ENCODE data around the gene AHCTF1.
"Not testable (repeated sequence)": the region's sequence is repeated elsewhere in the genome, so short reads cannot be mapped to it uniquely, and the experiment has no call there.

The AHCTF1 gene

GRCh38 chr1:246856371-246856770 lies 75.4 kb downstream of the AHCTF1 start:
- H3K9me3 Mint-ChIP-seq, result no peaks in the 10 kb centered on the region
- no peaks in the 10 kb centered on the region for H3K4me1 Mint-ChIP-seq (ENCODE audit: low read depth in 2 of 2)

GRCh38 chr1:246850640-246851039 lies 81.1 kb downstream of the AHCTF1 start:
- H3K36me3 Mint-ChIP-seq (ENCODE audit: insufficient read depth), result peaks cover 78% of the 10 kb centered on the region
- not testable (repeated sequence) for DNase-seq; H3K4me3 Mint-ChIP-seq; H3K27me3 Mint-ChIP-seq; H3K27ac Mint-ChIP-seq; H3K4me1 Mint-ChIP-seq (ENCODE audit: low read depth in 2 of 2); ATAC-seq (replicated peaks); H3K9me3 Mint-ChIP-seq

More at GRCh38 chr1:246856371-246856770, 75.4 kb downstream of the AHCTF1 start:
- Mint-ChIP-seq H3K4me3 (no peak overlapping the region), H3K36me3 (ENCODE audit: insufficient read depth) (peaks cover 84% of the 10 kb centered on the region), H3K27ac (no peak overlapping the region), H3K27me3 (no peaks in the 10 kb centered on the region)
- DNase-seq (no peak), ATAC-seq (replicated peaks) (no peak)

DNA sequence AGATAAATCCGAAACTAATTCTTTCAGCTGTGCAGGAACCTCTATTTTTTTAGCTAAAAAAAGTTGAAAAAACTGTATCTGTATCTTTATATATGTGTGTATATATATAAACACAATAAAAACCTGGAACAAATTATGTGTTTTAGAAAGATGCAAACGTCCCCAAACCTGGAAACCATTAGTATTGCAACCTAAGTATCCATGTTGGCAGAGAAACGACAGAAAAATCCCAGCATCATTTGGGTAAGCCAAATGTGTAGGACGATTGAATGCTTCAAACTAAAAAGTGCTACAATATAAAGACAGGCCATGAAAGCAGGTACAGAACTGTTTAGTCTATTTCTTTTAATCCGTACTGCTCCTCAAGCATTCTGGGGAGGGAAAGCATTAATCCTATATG lies 87.9 kb downstream of the AHCTF1 start:
- Mint-ChIP-seq H3K36me3 (ENCODE audit: insufficient read depth) (peaks cover 69% of the 10 kb centered on the region), H3K4me3 (no peak overlapping the region), H3K27me3 (no peaks in the 10 kb centered on the region), H3K27ac (no peak overlapping the region), H3K9me3 (no peaks in the 10 kb centered on the region), H3K4me1 (ENCODE audit: low read depth in 2 of 2) (no peaks in the 10 kb centered on the region)
- DNase-seq (no peak), ATAC-seq (replicated peaks) (no peak)

- not testable (repeated sequence) for H3K9me3 Mint-ChIP-seq; ATAC-seq (replicated peaks); H3K27me3 Mint-ChIP-seq; DNase-seq; H3K4me3 Mint-ChIP-seq; H3K4me1 Mint-ChIP-seq (ENCODE audit: low read depth in 2 of 2); H3K27ac Mint-ChIP-seq
- peaks cover 47% of the 10 kb centered on the region for H3K36me3 Mint-ChIP-seq (ENCODE audit: insufficient read depth)
These were observed 91.0 kb downstream of the AHCTF1 start for GRCh38 chr1:246840761-246841160.

GRCh38 chr1:246838118-246838456 lies 93.7 kb downstream of the AHCTF1 start:
- H3K27me3 Mint-ChIP-seq, result peaks cover 0 to 8% of the 10 kb centered on the region in 2 donors
- DNase-seq (no peak), ATAC-seq (replicated peaks) (no peak)
- no peak overlapping the region for H3K4me3 Mint-ChIP-seq
- H3K36me3 Mint-ChIP-seq (ENCODE audit: insufficient read depth), result peaks cover 25% of the 10 kb centered on the region
- no peaks in the 10 kb centered on the region for H3K9me3 Mint-ChIP-seq
- no peaks in the 10 kb centered on the region for H3K4me1 Mint-ChIP-seq (ENCODE audit: low read depth in 2 of 2)
- no peak overlapping the region for H3K27ac Mint-ChIP-seq

- Mint-ChIP-seq H3K36me3 (ENCODE audit: insufficient read depth) (peaks cover 20% of the 10 kb centered on the region), H3K27me3 (peaks cover 0 to 8% of the 10 kb centered on the region in 2 donors), H3K9me3 (no peaks in the 10 kb centered on the region), H3K4me3 (no peak overlapping the region), H3K27ac (no peak overlapping the region), H3K4me1 (ENCODE audit: low read depth in 2 of 2) (no peaks in the 10 kb centered on the region)
- ATAC-seq (replicated peaks), result no peak
- DNase-seq, result no peak
These were observed 94.2 kb downstream of the AHCTF1 start for GRCh38 chr1:246837418-246838117.

DNA sequence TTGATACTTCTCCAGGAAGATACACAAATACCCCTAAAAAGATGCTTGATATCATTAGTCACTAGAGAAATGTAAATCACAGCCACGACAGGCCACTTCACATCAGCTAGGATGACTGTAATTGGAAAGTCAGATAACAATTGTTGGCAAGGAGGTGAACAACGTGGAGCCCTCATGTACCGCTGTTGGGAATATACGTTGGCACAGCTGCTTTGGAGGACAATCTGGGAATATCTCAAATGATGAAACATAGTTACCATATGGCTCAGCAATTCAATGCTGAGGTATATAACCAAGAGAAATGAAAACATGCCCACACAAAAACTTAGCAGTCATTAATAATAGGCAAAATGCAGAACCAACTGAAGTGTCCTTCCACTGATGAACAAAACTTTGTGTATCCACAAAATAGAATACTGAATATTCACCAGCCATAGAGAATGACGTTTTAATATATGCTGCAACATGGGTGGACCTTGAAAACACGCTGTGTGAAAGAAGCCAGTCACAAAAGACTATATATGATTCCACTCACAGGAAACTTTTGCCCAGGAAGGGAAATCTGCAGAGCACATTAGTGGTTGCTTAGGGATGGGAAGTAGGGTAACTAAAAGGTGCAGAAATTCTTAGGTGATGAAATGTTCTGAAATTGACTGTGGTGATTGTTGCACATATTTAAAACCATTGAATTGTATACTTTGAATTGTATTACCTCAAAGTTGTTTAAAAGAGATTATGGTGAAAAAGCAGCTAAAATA lies 95.4 kb downstream of the AHCTF1 start:
- no peak overlapping the region for H3K4me3 Mint-ChIP-seq
- H3K27me3 Mint-ChIP-seq, result peaks cover 10 to 13% of the 10 kb centered on the region in 2 donors
- H3K27ac Mint-ChIP-seq, result no peak overlapping the region
- H3K9me3 Mint-ChIP-seq, result no peaks in the 10 kb centered on the region
- no peak for ATAC-seq (replicated peaks)
- peaks cover 13% of the 10 kb centered on the region for H3K36me3 Mint-ChIP-seq (ENCODE audit: insufficient read depth)
- no peaks in the 10 kb centered on the region for H3K4me1 Mint-ChIP-seq (ENCODE audit: low read depth in 2 of 2)
- DNase-seq, result no peak

DNA sequence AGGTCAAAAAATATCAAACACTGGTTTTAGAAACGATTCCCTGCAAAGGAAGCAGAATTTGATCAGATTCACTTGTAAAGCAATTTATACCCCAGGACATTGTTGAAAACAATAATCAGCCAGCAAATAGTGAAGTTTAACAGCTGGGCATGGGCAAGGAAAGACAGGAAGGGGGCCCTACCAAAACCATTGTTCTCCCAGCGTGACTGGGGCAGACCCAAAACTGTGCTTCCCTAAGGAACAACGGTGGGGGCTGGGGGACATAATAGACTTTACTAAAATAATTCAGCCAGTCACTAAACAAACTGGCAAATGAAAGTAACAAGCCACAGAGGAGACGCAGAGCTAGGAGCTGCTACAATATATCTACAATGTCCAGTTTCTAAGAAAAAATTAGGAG lies 100.2 kb downstream of the AHCTF1 start:
- H3K36me3 Mint-ChIP-seq (ENCODE audit: insufficient read depth), result no peaks in the 10 kb centered on the region
- no peaks in the 10 kb centered on the region for H3K4me1 Mint-ChIP-seq (ENCODE audit: low read depth in 2 of 2)
- H3K27ac Mint-ChIP-seq, result no peak overlapping the region
- peaks cover 26 to 33% of the 10 kb centered on the region in 2 donors for H3K27me3 Mint-ChIP-seq
- ATAC-seq (replicated peaks) (no peak), DNase-seq (no peak)
- peaks cover 6 to 8% of the 10 kb centered on the region in 2 donors for H3K9me3 Mint-ChIP-seq
- H3K4me3 Mint-ChIP-seq, result no peak overlapping the region

- H3K27me3 Mint-ChIP-seq, result peaks cover 25 to 33% of the 10 kb centered on the region in 2 donors
- H3K27ac Mint-ChIP-seq, result no peak overlapping the region
- ATAC-seq (replicated peaks) (no peak), DNase-seq (no peak)
- H3K4me1 Mint-ChIP-seq (ENCODE audit: low read depth in 2 of 2), result no peaks in the 10 kb centered on the region
- peaks cover 6 to 8% of the 10 kb centered on the region in 2 donors for H3K9me3 Mint-ChIP-seq
- no peak overlapping the region for H3K4me3 Mint-ChIP-seq
- no peaks in the 10 kb centered on the region for H3K36me3 Mint-ChIP-seq (ENCODE audit: insufficient read depth)
These were observed 102.9 kb downstream of the AHCTF1 start for GRCh38 chr1:246828818-246829217.

DNA sequence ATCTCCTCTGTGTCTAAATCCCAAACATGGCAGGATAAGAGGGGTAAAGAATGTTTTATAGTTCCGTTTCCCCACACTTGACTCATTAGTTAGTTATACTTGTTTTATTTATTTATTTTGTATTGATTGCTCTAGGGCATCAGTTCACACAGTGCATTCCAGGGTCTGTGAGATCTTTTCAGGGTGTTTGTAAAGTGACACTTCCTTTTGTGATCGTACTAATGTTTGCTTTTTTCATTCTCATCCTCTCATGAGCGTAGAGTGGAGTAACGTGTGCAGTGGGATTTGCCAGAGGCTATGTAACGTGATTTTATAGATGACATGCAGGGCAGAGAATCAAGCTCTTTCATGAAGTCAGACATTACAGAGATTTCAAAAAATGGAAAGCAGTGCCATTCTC lies 104.4 kb downstream of the AHCTF1 start:
- H3K4me3 Mint-ChIP-seq, result no peak overlapping the region
- peaks cover 6 to 8% of the 10 kb centered on the region in 2 donors for H3K9me3 Mint-ChIP-seq
- no peaks in the 10 kb centered on the region for H3K4me1 Mint-ChIP-seq (ENCODE audit: low read depth in 2 of 2)
- no peaks in the 10 kb centered on the region for H3K36me3 Mint-ChIP-seq (ENCODE audit: insufficient read depth)
- ATAC-seq (replicated peaks) (no peak), DNase-seq (no peak)
- peaks cover 17 to 33% of the 10 kb centered on the region in 2 donors for H3K27me3 Mint-ChIP-seq
- H3K27ac Mint-ChIP-seq, result no peak overlapping the region

- DNase-seq, result no peak
- H3K4me1 Mint-ChIP-seq (ENCODE audit: low read depth in 2 of 2), result peaks cover 6 to 12% of the 10 kb centered on the region in 2 donors
- peaks cover 6 to 8% of the 10 kb centered on the region in 2 donors for H3K9me3 Mint-ChIP-seq
- peaks cover 7 to 21% of the 10 kb centered on the region in 2 donors for H3K27me3 Mint-ChIP-seq
- no peak for ATAC-seq (replicated peaks)
- H3K27ac Mint-ChIP-seq, result no peak overlapping the region
- H3K36me3 Mint-ChIP-seq (ENCODE audit: insufficient read depth), result peaks cover 4% of the 10 kb centered on the region
- H3K4me3 Mint-ChIP-seq, result no peak overlapping the region
These were observed 106.1 kb downstream of the AHCTF1 start for GRCh38 chr1:246825557-246826175.

GRCh38 chr1:246824541-246824940 lies 107.2 kb downstream of the AHCTF1 start:
- DNase-seq (no peak), ATAC-seq (replicated peaks) (no peak)
- peaks cover 6 to 8% of the 10 kb centered on the region in 2 donors for H3K9me3 Mint-ChIP-seq
- no peak overlapping the region for H3K4me3 Mint-ChIP-seq
- peaks cover 7 to 16% of the 10 kb centered on the region in 2 donors for H3K27me3 Mint-ChIP-seq
- H3K27ac Mint-ChIP-seq, result no peak overlapping the region
- peaks cover 6 to 15% of the 10 kb centered on the region in 2 donors for H3K4me1 Mint-ChIP-seq (ENCODE audit: low read depth in 2 of 2)
- peaks cover 4% of the 10 kb centered on the region for H3K36me3 Mint-ChIP-seq (ENCODE audit: insufficient read depth)

DNA sequence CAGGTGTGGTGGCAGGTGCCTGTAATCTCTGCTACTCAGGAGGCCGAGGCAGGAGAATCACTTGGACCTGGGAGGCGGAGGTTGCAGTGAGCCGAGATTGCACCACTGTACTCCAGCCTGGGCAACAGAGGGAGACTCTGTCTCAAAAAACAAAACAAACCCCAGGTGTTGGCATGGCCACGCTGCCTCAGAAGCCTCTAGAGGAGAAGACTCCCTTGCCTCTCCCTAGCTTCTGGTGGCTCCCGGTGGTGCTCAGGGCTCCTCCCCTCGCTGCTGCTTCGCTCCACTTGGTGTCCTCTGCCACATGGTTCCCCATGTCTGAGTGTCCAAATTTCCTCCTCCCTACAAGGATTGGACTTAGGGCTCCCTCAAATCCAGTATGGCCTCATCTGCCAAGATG lies 109.6 kb downstream of the AHCTF1 start:
- ATAC-seq (replicated peaks); H3K4me3 Mint-ChIP-seq; H3K27me3 Mint-ChIP-seq; DNase-seq; H3K27ac Mint-ChIP-seq; H3K9me3 Mint-ChIP-seq: not testable (repeated sequence)
- peaks cover 6 to 17% of the 10 kb centered on the region in 2 donors for H3K4me1 Mint-ChIP-seq (ENCODE audit: low read depth in 2 of 2)
- H3K36me3 Mint-ChIP-seq (ENCODE audit: insufficient read depth), result peaks cover 11% of the 10 kb centered on the region

All from effector memory CD8-positive, alpha-beta T cell (primary cell).